Astrocyte of the cerebellum (primary cell): ENCODE data around the gene MYO18A.

Experiments
- DNase-seq: peaks from one replicate; pipeline ENCODE4 v3.0.0-alpha.2; 2011; ENCODE audit warnings: low read depth
- H3K4me3 ChIP-seq: 2 replicates; pipeline ENCODE4 v1.5.1; 2011; ENCODE audit warnings: mild to moderate bottlenecking, low read depth, low read length, moderate library complexity
- in situ Hi-C: cut with HindIII; loops from 2 replicates; pipeline ENCODE4 v1.10.0; 2017; ENCODE audit warnings: low sequenced_read_pairs
- TF ChIP-seq, protein P1 (sequence below): IDR thresholded peaks from 2 replicates; pipeline ENCODE4 v1.5.1; 2012; ENCODE audit warnings: low read length, low read depth, moderate library complexity, mild to moderate bottlenecking; ENCODE audit errors: missing control alignments

The MYO18A gene

DNA sequence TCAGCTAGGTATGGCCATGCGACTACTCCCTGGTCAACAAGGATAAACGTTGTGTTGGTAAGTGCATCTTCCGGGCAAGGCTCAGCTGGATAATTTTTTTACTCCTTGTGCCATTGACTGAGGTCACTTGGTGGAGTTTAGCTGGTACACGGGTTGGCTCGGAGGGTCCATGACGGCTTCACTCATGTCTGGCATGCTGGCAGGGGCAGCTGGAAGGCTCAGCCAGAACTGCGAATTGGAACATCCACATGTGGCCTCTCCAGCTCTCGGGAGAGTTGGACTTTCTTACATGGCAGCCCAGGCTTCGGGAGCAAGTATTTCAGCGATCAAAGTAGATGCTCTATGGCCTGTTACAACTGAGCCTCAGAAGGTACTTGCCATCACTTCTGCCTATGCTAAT is 35.0 kb upstream of the MYO18A start:
- DNase-seq = no peak
- H3K4me3 ChIP-seq = no peak overlapping the region
- in situ Hi-C loops = no loop called here
- TF ChIP-seq, protein P1, sequence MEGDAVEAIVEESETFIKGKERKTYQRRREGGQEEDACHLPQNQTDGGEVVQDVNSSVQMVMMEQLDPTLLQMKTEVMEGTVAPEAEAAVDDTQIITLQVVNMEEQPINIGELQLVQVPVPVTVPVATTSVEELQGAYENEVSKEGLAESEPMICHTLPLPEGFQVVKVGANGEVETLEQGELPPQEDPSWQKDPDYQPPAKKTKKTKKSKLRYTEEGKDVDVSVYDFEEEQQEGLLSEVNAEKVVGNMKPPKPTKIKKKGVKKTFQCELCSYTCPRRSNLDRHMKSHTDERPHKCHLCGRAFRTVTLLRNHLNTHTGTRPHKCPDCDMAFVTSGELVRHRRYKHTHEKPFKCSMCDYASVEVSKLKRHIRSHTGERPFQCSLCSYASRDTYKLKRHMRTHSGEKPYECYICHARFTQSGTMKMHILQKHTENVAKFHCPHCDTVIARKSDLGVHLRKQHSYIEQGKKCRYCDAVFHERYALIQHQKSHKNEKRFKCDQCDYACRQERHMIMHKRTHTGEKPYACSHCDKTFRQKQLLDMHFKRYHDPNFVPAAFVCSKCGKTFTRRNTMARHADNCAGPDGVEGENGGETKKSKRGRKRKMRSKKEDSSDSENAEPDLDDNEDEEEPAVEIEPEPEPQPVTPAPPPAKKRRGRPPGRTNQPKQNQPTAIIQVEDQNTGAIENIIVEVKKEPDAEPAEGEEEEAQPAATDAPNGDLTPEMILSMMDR = no peak

DNA sequence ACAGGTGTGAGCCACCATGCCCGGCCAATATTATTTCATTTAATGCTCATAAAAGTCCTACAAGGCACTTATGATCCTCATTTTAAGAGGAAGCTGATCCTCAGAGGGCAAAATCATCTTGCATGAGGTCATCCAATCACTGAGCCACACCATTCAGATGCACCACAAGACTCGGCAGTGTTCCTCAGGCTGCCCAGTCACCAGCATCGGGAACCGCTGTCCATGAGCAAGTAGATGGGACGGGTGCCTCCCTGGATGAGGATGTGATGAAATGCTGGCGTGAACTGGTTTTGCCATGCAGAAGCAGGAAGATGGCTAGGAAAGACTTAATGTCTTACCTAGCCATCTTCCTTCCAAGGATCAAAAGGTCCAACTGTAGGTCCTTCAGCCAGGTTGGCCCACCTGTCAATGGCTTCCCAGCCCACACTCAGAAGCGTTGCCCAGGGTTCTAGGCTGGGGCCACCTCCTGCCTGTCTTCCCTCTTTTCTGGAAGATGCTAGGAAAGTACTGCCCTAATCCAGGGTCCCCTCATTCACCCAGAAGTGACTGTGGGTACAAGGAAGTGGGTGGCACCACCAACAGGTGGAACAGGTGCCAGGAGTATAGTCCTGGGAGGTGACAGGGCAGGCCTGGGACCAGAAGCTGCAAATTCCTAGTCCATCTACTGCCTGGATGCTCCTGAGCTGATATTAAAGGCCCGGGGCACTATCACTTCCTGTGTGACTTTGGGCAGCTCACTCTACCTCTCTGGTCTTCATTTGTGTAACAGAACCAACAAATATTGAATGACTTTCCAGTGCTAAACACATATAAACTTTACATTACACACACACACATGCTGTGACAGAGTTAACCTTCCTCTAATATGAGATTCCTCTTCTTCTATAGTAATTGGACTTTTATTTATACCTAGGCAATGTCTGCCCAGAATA is 34.3 kb upstream of the MYO18A start:
- H3K4me3 ChIP-seq = no peak overlapping the region
- no peak for DNase-seq
- TF ChIP-seq, protein P1 = no peak
- in situ Hi-C loops = loop anchor here (5.0 kb wide), 2 partner anchors 57 to 87 kb away; no protein-coding TSS in a partner anchor

- TF ChIP-seq, protein P1 = no peak
- in situ Hi-C loops = loop anchor here (5.0 kb wide), 2 partner anchors 55 to 85 kb away; no protein-coding TSS in a partner anchor
- no peak overlapping the region for H3K4me3 ChIP-seq
- DNase-seq = no peak
These were observed 32.5 kb upstream of the MYO18A start for GRCh38 chr17:29212681-29213121.

DNA sequence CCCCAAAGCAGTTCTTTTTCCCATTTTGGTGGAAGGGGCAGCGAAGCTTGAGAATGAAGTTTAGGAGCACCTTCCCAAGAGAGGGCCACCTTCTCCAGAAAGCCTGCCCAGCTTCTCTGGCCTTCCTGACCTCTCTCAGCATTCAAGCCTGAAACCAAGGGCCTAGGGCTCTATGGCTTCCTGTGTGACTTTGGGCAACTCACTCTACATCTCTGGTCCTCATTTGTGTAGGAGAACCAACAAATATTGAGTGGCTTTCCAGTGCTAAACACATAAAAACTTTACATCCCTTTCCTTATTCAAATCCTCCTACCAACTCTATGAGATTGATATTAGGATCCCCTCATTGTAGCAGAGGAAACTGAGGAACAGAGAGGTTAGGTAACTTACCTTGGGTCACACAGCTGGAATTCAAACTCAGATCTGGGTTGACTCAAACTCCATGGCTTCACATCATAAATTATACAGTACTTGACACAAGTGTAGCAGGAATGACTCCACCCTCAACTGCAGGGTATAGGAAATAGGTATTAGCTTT is 32.0 kb upstream of the MYO18A start:
- in situ Hi-C loops = loop anchor here (5.0 kb wide), 2 partner anchors 55 to 85 kb away; no protein-coding TSS in a partner anchor
- no peak for DNase-seq

GRCh38 chr17:29210879-29211278 is 30.7 kb upstream of the MYO18A start:
- no peak for DNase-seq
- in situ Hi-C loops = loop anchor here (5.0 kb wide), 2 partner anchors 54 to 84 kb away; no protein-coding TSS in a partner anchor
- TF ChIP-seq, protein P1 = no peak
- no peak overlapping the region for H3K4me3 ChIP-seq

More for the DNA sequence above, 32.0 kb upstream of the MYO18A start:
- H3K4me3 ChIP-seq = no peak overlapping the region
- TF ChIP-seq, protein P1 = no peak

GRCh38 chr17:29209073-29209472 is 28.9 kb upstream of the MYO18A start:
- in situ Hi-C loops = no loop called here

More at GRCh38 chr17:29209073-29209472, 28.9 kb upstream of the MYO18A start:
- TF ChIP-seq, protein P1 = no peak
- DNase-seq = no peak
- no peak overlapping the region for H3K4me3 ChIP-seq
